GM18505 (cell line): ENCODE results near the gene CMTM7.
A peak's percentile ranks its signal among the peaks of the same experiment; 100 is the strongest.

ENCODE experiments used
- ATAC-seq: cut with Tn5 transposase; IDR thresholded peaks from one replicate; pipeline ENCODE4 v1.9.1; 2021; ENCODE audit not compliant: unreplicated experiment
- POLR2A ChIP-seq: IDR thresholded peaks from 4 replicates; pipeline ENCODE4 v1.6.1; 2011; ENCODE audit warnings: borderline replicate concordance; ENCODE audit not compliant: insufficient read depth, insufficient read length; ENCODE audit errors: extremely low read depth

Gene CMTM7, protein sequence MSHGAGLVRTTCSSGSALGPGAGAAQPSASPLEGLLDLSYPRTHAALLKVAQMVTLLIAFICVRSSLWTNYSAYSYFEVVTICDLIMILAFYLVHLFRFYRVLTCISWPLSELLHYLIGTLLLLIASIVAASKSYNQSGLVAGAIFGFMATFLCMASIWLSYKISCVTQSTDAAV

DNA sequence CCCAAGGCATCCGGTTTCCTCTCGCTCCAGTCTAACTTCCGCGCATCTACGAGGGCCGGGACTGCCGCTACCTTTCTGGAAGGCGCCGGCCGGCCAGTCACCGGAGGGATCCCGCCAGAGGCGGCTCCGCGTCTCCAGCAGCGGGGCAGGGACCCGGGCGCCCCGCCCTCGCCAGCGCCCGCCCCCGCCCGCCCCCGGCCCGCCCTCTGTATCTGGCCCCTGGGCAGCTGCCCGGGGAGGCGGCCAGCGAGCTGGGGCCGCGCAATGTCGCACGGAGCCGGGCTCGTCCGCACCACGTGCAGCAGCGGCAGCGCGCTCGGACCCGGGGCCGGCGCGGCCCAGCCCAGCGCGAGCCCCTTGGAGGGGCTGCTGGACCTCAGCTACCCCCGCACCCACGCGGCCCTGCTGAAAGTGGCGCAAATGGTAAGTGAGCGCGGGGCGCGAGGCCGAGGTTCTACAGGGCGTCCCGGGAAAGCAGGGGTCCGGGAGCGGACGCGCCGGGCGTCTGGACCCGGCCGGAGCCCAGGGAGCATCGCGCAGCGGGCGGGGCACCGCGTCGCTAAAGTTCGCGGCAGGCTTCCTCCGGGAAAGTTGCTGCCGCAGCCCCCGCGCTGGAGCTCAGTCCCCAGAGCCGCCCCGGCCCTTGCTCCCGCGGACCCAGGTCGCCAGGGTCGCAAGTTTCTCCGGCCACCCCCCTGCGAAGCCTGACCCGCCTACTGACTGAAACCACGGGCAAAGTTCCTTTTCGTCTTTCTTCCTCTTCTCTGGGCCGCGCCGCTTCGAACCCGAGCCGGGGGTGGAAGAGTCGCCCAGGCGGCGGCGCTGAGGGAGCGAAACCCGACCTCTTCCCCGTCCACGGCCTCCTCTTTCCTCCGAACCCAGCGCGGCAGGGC is at the start of gene CMTM7:
Gene CMTM7 (plus strand): TSS at position 211 of the 893 bp plus-strand sequence. CDS start 54 bp downstream, at position 265.
- peak; percentile 12 for TF ChIP-seq POLR2A
- ATAC-seq = peak; percentile 60

DNA sequence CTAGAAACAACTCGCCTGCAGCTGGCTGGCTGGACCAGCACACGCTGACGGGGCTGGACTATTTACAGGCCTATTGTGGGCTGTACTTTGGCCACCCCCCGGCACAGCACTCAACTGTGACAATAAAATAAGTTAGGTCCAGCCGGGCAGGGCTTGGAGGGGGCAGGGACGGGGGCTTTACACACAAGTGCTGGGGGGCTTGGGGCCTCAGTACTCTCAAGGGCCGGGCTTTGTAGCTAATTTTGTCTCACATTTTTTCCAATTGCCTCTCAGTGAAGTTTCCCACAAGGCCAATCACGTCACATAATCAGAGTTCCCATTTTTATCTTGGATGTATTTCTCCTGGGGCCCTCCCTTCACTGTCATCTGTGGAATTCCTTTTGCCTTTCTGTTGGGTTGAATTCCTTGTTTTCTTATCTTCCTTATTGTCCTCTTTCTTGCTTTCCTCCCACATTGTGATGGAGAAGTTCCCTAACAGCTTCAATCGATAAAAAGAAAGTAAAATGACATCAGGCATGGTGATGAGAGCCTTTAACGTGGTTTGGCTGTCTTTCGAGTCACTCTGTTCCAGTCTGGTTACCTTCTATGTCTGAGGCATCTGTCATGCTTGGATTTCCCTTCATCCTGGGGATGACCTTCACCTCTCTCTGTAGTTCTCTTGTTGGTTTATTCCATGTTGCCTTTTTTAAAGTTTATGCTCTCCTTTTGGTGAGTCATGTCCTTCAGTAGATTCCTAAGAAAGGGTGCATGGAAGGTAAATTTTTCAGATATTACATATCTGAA is 44.1 kb upstream of the CMTM7 start:
- no peak for TF ChIP-seq POLR2A
- ATAC-seq = no peak

GRCh38 chr3:32349184-32349583 is 42.5 kb upstream of the CMTM7 start:
- no peak for TF ChIP-seq POLR2A
- ATAC-seq = no peak

- no peak for TF ChIP-seq POLR2A
- no peak for ATAC-seq
These were observed 39.1 kb upstream of the CMTM7 start for GRCh38 chr3:32352563-32352962.

DNA sequence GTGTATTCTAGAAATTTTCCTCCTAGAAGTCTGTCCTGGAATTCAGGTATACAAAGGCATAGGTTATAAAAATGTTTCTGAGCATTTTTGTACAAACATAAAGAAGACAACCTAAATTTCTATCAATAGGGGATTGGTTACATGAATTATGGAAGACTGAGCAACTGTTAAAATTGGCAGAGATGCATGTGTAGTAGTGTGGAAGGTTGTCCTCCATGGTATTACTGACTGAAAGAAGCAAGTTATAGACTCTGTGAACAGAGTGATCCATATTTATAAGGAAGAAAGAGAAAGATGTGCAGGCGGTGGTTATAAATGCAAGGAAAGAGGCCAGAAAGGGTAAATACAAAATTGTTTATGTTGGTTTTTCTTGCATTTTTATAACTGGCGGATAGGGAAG is 38.3 kb upstream of the CMTM7 start:
- ATAC-seq = no peak

DNA sequence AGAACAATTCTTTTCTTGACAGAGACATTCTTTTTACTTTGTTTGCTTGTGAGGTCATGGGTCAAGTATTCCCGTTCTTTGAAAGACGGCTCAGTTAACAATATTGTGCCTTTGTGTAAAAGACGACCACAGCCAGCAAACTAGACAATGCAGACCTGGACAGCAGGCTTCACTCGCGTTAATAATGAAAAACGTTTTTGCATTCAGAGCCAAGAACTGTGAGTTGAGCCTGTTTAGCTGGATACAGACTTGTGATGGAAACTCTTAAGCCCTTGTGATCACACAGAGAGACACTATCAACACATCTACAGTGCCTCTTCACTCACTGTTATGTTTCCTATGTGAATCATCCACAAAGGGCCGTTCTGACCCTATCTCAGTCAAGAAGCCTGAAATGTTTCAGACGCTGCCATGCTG is 37.3 kb upstream of the CMTM7 start:
- ATAC-seq = no peak
- TF ChIP-seq POLR2A = no peak

More for the DNA sequence above, 38.3 kb upstream of the CMTM7 start:
- TF ChIP-seq POLR2A = no peak

- no peak for ATAC-seq
- TF ChIP-seq POLR2A = no peak
These were observed 35.8 kb upstream of the CMTM7 start for GRCh38 chr3:32355751-32356291.

- no peak for TF ChIP-seq POLR2A
- no peak for ATAC-seq
These were observed 31.7 kb upstream of the CMTM7 start for GRCh38 chr3:32359766-32360492.

DNA sequence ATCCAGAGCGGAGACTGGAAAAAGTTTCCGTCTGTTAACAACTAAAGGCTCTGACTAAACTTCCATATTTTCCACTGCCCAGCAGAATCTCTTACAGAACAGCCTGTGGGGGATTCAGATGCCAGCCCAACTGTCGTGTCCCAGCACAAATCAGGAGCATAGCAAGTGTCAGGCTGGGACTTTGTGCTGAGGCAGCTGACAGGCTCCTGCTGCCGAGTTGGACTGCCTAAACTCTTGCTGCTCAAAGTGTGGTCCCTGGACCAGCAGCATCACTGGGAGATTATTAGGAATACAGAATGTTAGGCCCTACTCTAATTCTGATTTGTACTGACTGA is 31.2 kb upstream of the CMTM7 start:
- no peak for ATAC-seq

GRCh38 chr3:32366638-32367397 is 24.8 kb upstream of the CMTM7 start:
- TF ChIP-seq POLR2A = no peak
- ATAC-seq = peak; percentile 61

More for the DNA sequence above, 31.2 kb upstream of the CMTM7 start:
- no peak for TF ChIP-seq POLR2A

GRCh38 chr3:32367442-32367841 is 24.2 kb upstream of the CMTM7 start:
- no peak for ATAC-seq

More at GRCh38 chr3:32367442-32367841, 24.2 kb upstream of the CMTM7 start:
- TF ChIP-seq POLR2A = no peak
